Measurements from ENCODE around the gene OR8D1.
"Not testable (repeated sequence)": the region's sequence is repeated elsewhere in the genome, so short reads cannot be mapped to it uniquely, and the experiment has no call there.

OR8D1 gene

GRCh38 chr11:124297921-124298320, 15.8 kb downstream of the OR8D1 start:
- in situ Hi-C loops (cut with HindIII; ENCODE audit: low pct_ligation_motif_present, low pct_unique_long_range_greater_than_20kb, low sequenced_read_pairs) = no loop called here
- no peak for DNase-seq

DNA sequence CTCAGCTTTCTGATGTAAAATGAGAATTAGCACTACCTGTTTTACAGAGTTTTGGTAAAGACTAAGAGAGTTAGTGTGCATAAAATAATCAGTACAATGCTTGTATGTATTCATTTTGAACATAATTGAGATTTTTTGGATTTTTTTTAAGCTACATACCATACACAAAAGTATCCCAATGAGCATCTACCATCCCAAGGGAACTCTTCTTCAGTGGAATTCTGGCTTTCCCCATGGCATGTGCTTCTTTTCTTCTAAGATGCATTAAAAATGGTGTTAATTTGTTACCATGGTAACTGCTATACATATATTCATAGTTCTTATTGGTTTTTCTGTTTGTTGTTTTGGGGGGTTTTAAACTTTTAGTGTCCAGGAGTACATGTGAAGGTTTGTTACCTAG, 17.7 kb downstream of the OR8D1 start:
- in situ Hi-C loops (cut with HindIII; ENCODE audit: low pct_ligation_motif_present, low pct_unique_long_range_greater_than_20kb, low sequenced_read_pairs) = no loop called here
- DNase-seq = no peak

- no peak for DNase-seq
- in situ Hi-C loops (cut with HindIII; ENCODE audit: low pct_ligation_motif_present, low pct_unique_long_range_greater_than_20kb, low sequenced_read_pairs) = no loop called here
These were observed 19.1 kb downstream of the OR8D1 start for GRCh38 chr11:124294687-124295086.

DNA sequence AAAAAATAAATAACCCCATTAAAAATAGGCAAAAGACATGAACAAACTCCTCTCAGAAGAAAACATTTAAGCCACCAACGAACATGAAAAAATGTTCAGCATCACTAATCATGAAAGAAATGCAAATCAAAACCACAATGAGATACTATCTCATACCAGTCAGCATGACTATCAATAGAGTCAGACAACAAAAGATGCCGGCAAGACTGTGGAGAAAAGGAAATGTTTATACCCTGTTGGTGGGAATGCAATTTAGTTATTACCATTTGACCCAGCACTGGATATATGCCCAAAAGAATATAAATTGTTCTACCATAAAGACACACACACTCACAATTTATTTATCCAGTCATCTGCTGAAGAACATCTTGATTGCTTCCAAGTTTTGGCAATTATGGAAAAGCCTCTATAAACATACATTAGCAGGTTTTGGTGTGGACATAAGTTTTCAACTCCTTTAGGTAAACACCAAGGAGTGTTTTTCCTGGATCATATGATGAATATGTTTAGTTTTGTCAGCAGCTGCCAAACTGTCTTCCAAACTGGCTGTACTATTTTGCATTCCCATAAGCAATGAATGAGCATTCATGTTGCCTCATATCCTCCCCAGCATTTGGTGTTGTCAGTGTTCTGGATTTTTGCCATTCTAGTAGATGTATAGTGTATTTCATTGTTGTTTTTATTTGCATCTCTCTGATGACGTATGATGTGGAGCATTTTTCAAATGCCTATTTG, 28.0 kb downstream of the OR8D1 start:
- in situ Hi-C loops (cut with HindIII; ENCODE audit: low pct_ligation_motif_present, low pct_unique_long_range_greater_than_20kb, low sequenced_read_pairs) = no loop called here
- DNase-seq = no peak

DNA sequence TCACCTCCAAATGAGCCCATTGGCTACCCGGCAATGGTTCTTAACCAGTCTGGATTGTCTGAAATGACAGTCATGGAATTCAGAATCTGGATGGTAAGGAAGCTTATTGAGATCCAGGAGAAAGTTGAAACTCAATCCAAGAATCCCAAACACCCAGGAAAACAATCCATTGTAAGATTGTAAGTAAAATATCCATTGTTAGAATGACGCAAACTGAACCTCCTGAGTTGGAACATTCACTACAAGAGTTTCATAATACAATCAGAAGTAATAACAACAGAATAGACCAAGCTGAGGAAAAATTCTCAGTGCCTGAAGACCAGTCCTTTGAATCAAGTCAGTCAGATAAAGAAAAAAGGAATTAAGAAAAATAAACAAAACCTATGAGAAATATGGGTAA, 35.5 kb downstream of the OR8D1 start:
- in situ Hi-C loops (cut with HindIII; ENCODE audit: low pct_ligation_motif_present, low pct_unique_long_range_greater_than_20kb, low sequenced_read_pairs) = no loop called here
- no peak for DNase-seq

- no peak for DNase-seq
- in situ Hi-C loops (cut with HindIII; ENCODE audit: low pct_ligation_motif_present, low pct_unique_long_range_greater_than_20kb, low sequenced_read_pairs) = no loop called here
These were observed 35.9 kb downstream of the OR8D1 start for GRCh38 chr11:124277804-124278203.

DNA sequence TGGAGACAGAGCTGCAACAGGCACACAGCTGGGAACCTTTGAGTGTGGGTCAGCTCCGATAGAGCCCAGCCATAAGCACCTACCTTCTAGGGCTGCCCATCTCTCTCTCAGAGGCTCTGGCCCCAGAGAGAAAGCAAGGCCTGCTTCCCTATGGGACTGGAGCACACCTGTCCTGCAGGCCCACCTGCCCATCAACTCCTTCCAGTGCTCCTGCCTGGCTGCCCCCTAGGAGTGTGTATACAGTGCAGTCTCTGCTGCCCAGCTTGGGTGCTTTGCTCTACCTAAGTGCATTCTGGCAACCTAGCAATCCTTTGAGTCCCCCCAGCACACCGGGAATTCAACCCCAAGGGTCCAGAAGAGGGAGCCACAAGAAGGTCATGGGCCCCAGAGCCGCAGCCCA, 36.5 kb downstream of the OR8D1 start:
- no peak for DNase-seq
- in situ Hi-C loops (cut with HindIII; ENCODE audit: low pct_ligation_motif_present, low pct_unique_long_range_greater_than_20kb, low sequenced_read_pairs) = no loop called here

GRCh38 chr11:124276081-124276480, 37.7 kb downstream of the OR8D1 start:
- no peak for DNase-seq

DNA sequence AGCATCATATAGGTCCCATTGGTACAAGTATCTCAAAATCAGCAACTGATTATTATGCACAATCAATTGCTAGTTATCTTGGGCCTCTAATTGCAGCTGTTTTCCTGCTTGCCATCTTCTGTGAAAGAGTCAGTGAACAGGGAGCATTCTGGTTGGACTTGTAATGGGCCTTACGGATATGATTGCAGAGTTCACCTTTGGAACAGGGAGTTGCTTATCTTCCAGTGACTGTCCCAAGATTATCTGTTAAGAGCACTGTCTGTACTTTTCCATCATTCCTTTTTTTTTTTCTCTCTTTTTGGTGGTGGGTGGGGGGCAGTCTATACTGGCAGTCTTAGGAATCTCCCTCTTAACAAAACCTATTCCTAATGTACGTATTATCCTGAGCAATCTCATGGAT, 39.7 kb downstream of the OR8D1 start:
- in situ Hi-C loops (cut with HindIII; ENCODE audit: low pct_ligation_motif_present, low pct_unique_long_range_greater_than_20kb, low sequenced_read_pairs) = no loop called here
- no peak for DNase-seq

More at GRCh38 chr11:124276081-124276480, 37.7 kb downstream of the OR8D1 start:
- in situ Hi-C loops (cut with HindIII; ENCODE audit: low pct_ligation_motif_present, low pct_unique_long_range_greater_than_20kb, low sequenced_read_pairs) = no loop called here

GRCh38 chr11:124270886-124271285, 42.9 kb downstream of the OR8D1 start:
- in situ Hi-C loops (cut with HindIII; ENCODE audit: low pct_ligation_motif_present, low pct_unique_long_range_greater_than_20kb, low sequenced_read_pairs); DNase-seq: not testable (repeated sequence)

- in situ Hi-C loops (cut with HindIII; ENCODE audit: low pct_ligation_motif_present, low pct_unique_long_range_greater_than_20kb, low sequenced_read_pairs); DNase-seq: not testable (repeated sequence)
These were observed 48.7 kb downstream of the OR8D1 start for GRCh38 chr11:124265041-124265440.

GRCh38 chr11:124256076-124256475, 57.7 kb downstream of the OR8D1 start, which contains the start of gene OR8G5:
Gene OR8G5 (plus strand): TSS chr11:124256376. CDS start chr11:124264932, 8,556 bp downstream.
- in situ Hi-C loops (cut with HindIII; ENCODE audit: low pct_ligation_motif_present, low pct_unique_long_range_greater_than_20kb, low sequenced_read_pairs) = no loop called here
- DNase-seq = no peak
